ENCODE measurements around the gene USP54. TPM values are rescaled to one million over a fixed set of nuclear protein-coding genes. Genes with fewer than 3 reads are reported as not detected.

The USP54 gene
- total RNA-seq, 2 donors from 2014 or later = 6.3 to 6.4 TPM

DNA sequence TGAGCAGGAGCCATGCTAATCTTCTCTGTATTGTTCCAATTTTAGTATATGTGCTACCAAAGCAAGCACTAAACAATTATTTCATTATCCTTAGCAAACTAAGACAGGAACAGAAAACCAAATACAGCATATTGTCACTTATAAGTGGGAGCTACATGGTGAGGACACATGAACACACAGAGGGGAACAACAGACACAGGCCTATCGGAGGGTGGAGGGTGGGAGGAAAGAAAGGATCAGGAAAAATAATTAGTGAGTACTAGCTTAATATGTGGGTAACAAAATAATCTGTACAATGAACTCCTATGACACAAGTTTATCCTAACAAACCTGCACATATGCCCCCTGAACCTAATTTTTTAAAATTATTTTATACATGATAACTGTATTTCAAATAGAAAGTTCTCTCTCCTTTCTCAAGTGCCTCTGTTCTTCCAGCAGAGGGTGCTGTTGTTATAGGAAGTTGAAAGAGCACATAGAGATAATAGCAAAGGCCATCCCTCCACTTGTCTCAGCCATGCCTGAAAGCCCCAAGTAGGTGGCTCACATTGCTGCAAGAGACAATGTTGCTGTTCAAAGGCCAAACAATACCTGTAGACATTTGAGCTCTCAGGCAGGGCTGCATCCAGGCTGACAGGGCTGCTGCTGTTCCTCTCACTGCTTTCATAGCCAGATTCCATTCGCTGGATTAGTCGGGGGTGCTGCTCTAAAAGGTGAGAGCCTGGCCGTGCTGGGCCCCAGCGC lies 61.9 kb downstream of the USP54 start:
- Mint-ChIP-seq H3K9me3 (no peaks in the 10 kb centered on the region), H3K4me1 (no peaks in the 10 kb centered on the region), H3K36me3 (ENCODE audit: low read depth) (no peaks in the 10 kb centered on the region), H3K27ac (no peak overlapping the region), H3K4me3 (no peak overlapping the region), H3K27me3 (no peaks in the 10 kb centered on the region)
- ATAC-seq (replicated peaks) = peak; percentile 89

DNA sequence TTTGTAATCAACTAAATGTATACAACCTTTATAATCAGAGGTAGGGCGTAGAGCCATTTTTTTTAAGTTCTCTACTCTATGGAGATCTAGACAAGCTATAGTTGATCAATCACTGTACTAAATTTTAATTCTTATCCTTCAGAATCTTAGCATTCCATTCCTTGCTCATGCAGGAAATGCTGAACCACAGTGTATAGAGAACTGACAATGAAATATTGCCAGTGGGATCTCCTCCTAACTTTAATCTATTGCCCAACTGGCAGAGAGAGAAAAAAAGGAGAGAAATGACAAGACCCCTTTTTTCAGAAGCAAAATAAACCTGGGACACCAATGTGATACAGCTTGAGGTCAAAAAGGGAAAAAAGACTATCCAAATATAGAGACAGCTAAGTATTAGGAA lies 68.9 kb downstream of the USP54 start:
- Mint-ChIP-seq H3K4me1 (no peaks in the 10 kb centered on the region), H3K9me3 (no peaks in the 10 kb centered on the region), H3K36me3 (ENCODE audit: low read depth) (no peaks in the 10 kb centered on the region), H3K4me3 (no peak overlapping the region), H3K27ac (no peak overlapping the region), H3K27me3 (no peaks in the 10 kb centered on the region)
- no peak for ATAC-seq (replicated peaks)

GRCh38 chr10:73519336-73519735 lies 71.8 kb downstream of the USP54 start:
- Mint-ChIP-seq H3K27ac (no peak overlapping the region), H3K4me3 (no peak overlapping the region), H3K27me3 (no peaks in the 10 kb centered on the region), H3K4me1 (no peaks in the 10 kb centered on the region), H3K36me3 (ENCODE audit: low read depth) (no peaks in the 10 kb centered on the region), H3K9me3 (no peaks in the 10 kb centered on the region)
- no peak for ATAC-seq (replicated peaks)

DNA sequence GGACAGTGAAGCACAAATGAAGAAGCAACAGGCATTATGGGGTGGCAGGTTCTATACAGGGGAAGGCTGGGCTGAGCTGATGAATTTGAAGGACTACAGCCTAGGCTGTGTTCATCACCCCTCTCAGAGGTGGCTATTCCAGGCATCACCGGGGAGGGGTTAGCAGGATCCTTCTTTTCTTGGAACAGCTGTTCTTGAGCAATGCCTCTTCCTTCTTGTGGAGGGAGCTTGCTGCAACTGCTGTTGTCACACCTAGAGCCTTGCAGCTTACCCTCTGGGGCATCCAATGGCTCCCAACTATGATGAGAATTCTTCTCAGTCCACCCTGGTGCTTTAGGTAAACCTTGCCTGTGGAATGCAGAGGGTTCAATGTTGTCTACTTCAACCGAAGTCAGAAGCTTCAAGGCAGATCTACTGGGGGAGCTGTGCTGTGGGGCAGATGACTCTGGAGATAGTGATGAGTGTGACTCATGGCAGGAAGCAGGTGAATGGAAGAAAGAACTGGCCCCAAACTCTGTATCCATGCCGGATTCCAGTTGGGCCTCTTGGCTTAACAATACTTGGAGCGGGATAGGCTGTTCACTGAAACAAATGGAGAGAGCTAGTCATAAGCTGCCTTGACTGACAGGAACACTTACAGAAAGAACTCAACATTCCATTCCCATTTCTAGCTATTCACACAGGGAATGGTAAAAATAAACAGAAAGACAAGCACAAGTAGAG lies 73.8 kb downstream of the USP54 start:
- Mint-ChIP-seq H3K9me3 (no peaks in the 10 kb centered on the region), H3K4me3 (no peak overlapping the region), H3K27me3 (no peaks in the 10 kb centered on the region), H3K27ac (no peak overlapping the region), H3K4me1 (no peaks in the 10 kb centered on the region), H3K36me3 (ENCODE audit: low read depth) (no peaks in the 10 kb centered on the region)
- no peak for ATAC-seq (replicated peaks)

GRCh38 chr10:73512207-73512743 lies 78.9 kb downstream of the USP54 start:
- ATAC-seq (replicated peaks) = no peak
- Mint-ChIP-seq H3K27me3 (no peaks in the 10 kb centered on the region), H3K4me1 (no peaks in the 10 kb centered on the region), H3K36me3 (ENCODE audit: low read depth) (no peaks in the 10 kb centered on the region), H3K27ac (no peak overlapping the region), H3K9me3 (no peaks in the 10 kb centered on the region), H3K4me3 (no peak overlapping the region)

GRCh38 chr10:73509695-73510094 lies 81.4 kb downstream of the USP54 start:
- Mint-ChIP-seq H3K27ac (no peak overlapping the region), H3K4me1 (peaks cover 5% of the 10 kb centered on the region), H3K36me3 (ENCODE audit: low read depth) (peaks cover 13% of the 10 kb centered on the region), H3K4me3 (no peak overlapping the region), H3K27me3 (no peaks in the 10 kb centered on the region), H3K9me3 (no peaks in the 10 kb centered on the region)
- peak; percentile 38 for ATAC-seq (replicated peaks)

DNA sequence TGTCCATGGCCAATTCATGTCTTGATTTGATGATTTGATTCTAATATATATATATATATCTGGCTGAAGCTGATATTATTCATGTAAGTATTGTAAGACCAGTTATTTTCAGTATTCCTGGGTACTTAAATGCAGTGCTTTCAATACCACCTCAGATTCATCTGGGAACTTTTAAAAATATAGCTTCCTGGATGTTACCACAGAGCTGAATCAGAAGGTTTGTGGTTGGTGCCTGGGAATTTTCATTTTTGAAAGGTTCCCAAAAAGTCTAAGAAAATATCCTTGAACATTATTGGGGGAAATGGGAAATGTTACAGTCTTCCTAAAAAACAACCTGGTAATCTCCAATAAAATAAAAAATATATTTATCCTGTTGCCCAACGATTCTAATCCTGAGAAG lies 84.7 kb downstream of the USP54 start:
- Mint-ChIP-seq H3K27me3 (no peaks in the 10 kb centered on the region), H3K36me3 (ENCODE audit: low read depth) (peaks cover 22% of the 10 kb centered on the region), H3K4me3 (no peak overlapping the region), H3K4me1 (peaks cover 17% of the 10 kb centered on the region), H3K27ac (no peak overlapping the region), H3K9me3 (no peaks in the 10 kb centered on the region)
- no peak for ATAC-seq (replicated peaks)

DNA sequence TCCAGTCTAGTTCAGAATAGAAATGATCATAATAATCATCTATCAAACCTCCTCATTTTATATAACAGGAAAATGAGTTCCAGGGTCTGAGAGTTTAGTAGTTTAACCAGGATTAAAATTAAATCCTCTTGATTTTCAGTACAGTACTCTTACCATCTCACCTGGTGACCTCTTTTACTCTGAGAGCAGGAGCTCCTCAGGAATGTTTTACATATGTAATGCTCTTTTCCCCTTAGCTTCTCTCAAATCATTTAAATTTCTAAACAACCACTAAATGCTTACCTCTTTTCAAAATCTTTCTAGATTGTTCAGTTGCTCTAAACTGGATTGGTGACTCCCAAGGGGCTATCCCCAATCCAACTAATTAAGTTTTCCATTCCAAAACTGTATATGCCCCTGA lies 85.1 kb downstream of the USP54 start:
- H3K4me1 Mint-ChIP-seq = peaks cover 21% of the 10 kb centered on the region
- H3K4me3 Mint-ChIP-seq = no peak overlapping the region
- no peak overlapping the region for H3K27ac Mint-ChIP-seq
- H3K27me3 Mint-ChIP-seq = no peaks in the 10 kb centered on the region
- no peaks in the 10 kb centered on the region for H3K9me3 Mint-ChIP-seq
- ATAC-seq (replicated peaks) = no peak
- H3K36me3 Mint-ChIP-seq (ENCODE audit: low read depth) = peaks cover 22% of the 10 kb centered on the region

- no peaks in the 10 kb centered on the region for H3K27me3 Mint-ChIP-seq
- no peak overlapping the region for H3K4me3 Mint-ChIP-seq
- H3K4me1 Mint-ChIP-seq = peaks cover 24% of the 10 kb centered on the region
- H3K36me3 Mint-ChIP-seq (ENCODE audit: low read depth) = peaks cover 22% of the 10 kb centered on the region
- H3K9me3 Mint-ChIP-seq = no peaks in the 10 kb centered on the region
- ATAC-seq (replicated peaks) = no peak
- peak overlapping the region; percentile 32 for H3K27ac Mint-ChIP-seq
Observed at GRCh38 chr10:73503037-73503436, 88.1 kb downstream of the USP54 start.

- peaks cover 22% of the 10 kb centered on the region for H3K36me3 Mint-ChIP-seq (ENCODE audit: low read depth)
- peak overlapping the region; percentile 57 for H3K4me3 Mint-ChIP-seq
- no peaks in the 10 kb centered on the region for H3K9me3 Mint-ChIP-seq
- ATAC-seq (replicated peaks) = peak; percentile 70
- peaks cover 35% of the 10 kb centered on the region for H3K4me1 Mint-ChIP-seq
- peak overlapping the region; percentile 82 for H3K27ac Mint-ChIP-seq
- H3K27me3 Mint-ChIP-seq = no peaks in the 10 kb centered on the region
Observed at GRCh38 chr10:73501651-73502050, 89.5 kb downstream of the USP54 start.

DNA sequence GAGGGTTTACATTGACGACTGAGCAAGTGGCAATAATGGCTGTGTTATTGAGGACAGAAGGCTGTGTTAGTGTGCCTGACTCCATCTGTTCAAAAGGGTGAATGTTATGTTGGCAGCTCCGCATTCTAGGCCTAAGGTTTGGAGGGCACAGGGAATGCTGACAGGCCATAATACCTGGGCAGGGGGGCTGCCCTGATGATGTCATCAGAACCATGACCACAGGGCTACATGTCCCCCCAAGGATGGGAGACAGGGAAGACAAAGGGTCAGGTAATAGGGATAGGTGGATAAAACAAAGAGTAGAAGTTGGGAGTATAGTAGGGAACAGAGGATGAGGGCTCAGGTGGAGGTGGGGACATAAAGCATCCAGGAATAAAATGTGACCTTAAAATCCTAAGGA lies 93.5 kb downstream of the USP54 start:
- ATAC-seq (replicated peaks) = no peak
- Mint-ChIP-seq H3K9me3 (no peaks in the 10 kb centered on the region), H3K4me3 (no peak overlapping the region), H3K36me3 (ENCODE audit: low read depth) (peaks cover 13% of the 10 kb centered on the region), H3K27me3 (no peaks in the 10 kb centered on the region), H3K4me1 (peaks cover 40% of the 10 kb centered on the region), H3K27ac (no peak overlapping the region)

DNA sequence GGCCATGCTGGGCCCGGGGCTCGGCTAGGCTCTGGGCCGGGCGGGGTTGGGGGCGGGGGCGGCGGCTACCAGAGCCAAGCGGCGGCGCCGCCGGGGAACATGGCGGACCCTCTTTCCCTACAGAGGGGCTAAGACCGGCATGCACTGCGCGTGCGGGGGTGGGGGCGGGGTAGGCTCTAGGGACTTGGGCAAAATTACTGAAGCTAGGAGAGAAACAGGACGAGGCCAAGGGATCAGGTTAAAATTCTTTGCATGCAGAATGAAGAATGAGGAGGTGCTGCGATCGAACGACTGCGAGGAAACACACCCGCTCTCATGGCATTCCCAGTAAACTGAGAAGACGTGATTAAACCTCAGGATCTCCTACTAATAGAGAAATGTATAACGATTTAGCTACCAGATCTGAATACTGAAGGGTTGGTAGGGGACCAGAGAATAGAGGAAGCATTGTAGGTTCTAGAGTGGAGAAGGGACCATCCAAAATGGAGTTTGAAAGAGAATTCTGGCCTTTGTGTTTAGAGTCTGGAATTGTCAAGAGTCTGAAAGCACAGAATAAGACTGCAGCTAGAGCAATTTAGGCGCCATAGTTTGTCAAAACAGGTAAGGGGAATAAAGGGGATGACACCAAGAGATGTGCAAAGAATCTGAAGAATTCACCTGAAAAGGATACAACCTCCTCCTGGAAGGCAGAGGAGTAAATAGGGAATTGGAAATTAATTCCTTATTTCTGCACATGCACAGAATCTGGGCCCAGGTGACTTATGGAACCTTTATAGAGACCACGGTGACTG lies 95.1 kb downstream of the USP54 start, which contains the start of gene PPP3CB:
Gene PPP3CB (minus strand): TSS at position 141 of the 791 bp plus-strand sequence. CDS start 135 bp downstream, at position 6.
- peak within 1 kb of the TSS; percentile 98 for H3K4me3 Mint-ChIP-seq
- no peaks in the 10 kb centered on the region for H3K27me3 Mint-ChIP-seq
- no peaks in the 10 kb centered on the region for H3K9me3 Mint-ChIP-seq
- ATAC-seq (replicated peaks) = peak; percentile 76
- peaks cover 29% of the 10 kb centered on the region for H3K4me1 Mint-ChIP-seq
- peak within 1 kb of the TSS; percentile 94 for H3K27ac Mint-ChIP-seq
- H3K36me3 Mint-ChIP-seq (ENCODE audit: low read depth) = peaks cover 13% of the 10 kb centered on the region

DNA sequence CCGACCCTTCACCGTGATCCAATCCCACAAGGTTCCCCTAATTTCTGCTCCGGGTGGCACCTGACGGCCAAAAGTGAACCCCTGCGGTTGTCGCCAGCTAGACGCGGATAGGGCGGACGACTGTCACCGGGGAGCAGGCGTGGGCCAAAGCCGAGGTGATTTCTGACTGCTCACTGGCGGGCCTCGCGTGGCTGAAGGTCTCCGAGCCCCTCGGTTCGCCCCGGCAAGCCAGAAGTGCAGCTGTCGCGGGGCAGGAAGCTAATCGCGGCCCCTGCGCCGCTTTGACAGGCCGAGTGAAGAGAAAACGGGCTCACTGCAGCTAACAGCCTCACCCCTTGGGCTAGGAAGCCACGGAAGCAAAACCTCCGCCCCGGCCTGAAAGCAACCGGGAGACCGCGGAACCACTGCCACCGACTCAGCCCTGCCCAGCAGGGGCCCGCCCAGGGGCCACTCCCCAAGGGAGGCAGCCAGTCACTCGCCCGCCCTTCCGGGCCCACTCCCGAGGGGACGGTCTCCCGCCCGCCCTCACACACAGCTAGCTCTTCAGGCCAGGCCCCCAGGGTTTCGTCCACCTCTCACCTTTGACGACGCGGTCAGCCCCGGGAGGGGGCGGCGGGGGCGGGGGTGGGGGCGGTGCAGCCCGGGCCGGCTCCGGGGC lies 95.8 kb downstream of the USP54 start:
- Mint-ChIP-seq H3K4me3 (peak overlapping the region; percentile 98), H3K4me1 (peaks cover 27% of the 10 kb centered on the region), H3K9me3 (no peaks in the 10 kb centered on the region), H3K27ac (peak overlapping the region; percentile 94), H3K27me3 (no peaks in the 10 kb centered on the region), H3K36me3 (ENCODE audit: low read depth) (peaks cover 16% of the 10 kb centered on the region)
- peak; percentile 96 for ATAC-seq (replicated peaks)

GRCh38 chr10:73494877-73495225 lies 96.3 kb downstream of the USP54 start:
- peak overlapping the region; percentile 94 for H3K27ac Mint-ChIP-seq
- no peak for ATAC-seq (replicated peaks)
- H3K4me1 Mint-ChIP-seq = peaks cover 30% of the 10 kb centered on the region
- H3K27me3 Mint-ChIP-seq = no peaks in the 10 kb centered on the region
- H3K4me3 Mint-ChIP-seq = peak overlapping the region; percentile 98
- H3K9me3 Mint-ChIP-seq = no peaks in the 10 kb centered on the region
- H3K36me3 Mint-ChIP-seq (ENCODE audit: low read depth) = peaks cover 21% of the 10 kb centered on the region

Measured in activated T-helper 17 cell treated with anti-CD3 and anti-CD28 coated beads, Interleukin-2, amount 50 U/mL, for 72 hours (primary cell).